ENCODE results near the gene MRPL41. TPM values are rescaled to one million over a fixed set of nuclear protein-coding genes. Genes with fewer than 3 reads are reported as not detected.

The MRPL41 gene
- 77.3 and 101 TPM in 2 replicates for total RNA-seq

GRCh38 chr9:137551264-137552021, at the start of gene MRPL41:
MRPL41 (plus strand) TSS chr9:137551879; CDS start chr9:137552082, 203 bp downstream.

GRCh38 chr9:137550231-137550621, 1.5 kb upstream of the MRPL41 start, which contains the start of gene PNPLA7:
PNPLA7 (minus strand) TSS chr9:137550402; CDS start chr9:137550197, 205 bp downstream.

GRCh38 chr9:137578518-137579258, 27.0 kb downstream of the MRPL41 start, which contains the start of gene DPH7:
DPH7 (minus strand) TSS chr9:137578925; CDS start chr9:137578777, 148 bp downstream.

GRCh38 chr9:137590469-137591383, 39.0 kb downstream of the MRPL41 start, which contains the start of gene ZMYND19:
ZMYND19 (minus strand) TSS chr9:137590512; CDS start chr9:137590263, 249 bp downstream.

Other genes with a start within 250 kb of the MRPL41 start
- 0.18 TPM in 1 of 2 replicates, not detected in the other for gene NRARP, start 249.6 kb upstream of the MRPL41 start, total RNA-seq
- 7.3 and 22.8 TPM in 2 replicates for gene EXD3, start 128.7 kb upstream of the MRPL41 start, total RNA-seq
- 0.18 TPM in 1 of 2 replicates, not detected in the other for gene NOXA1, start 128.5 kb upstream of the MRPL41 start, total RNA-seq
- gene ENTPD8, start 110.5 kb upstream of the MRPL41 start, total RNA-seq: 0.86 TPM in 1 of 2 replicates, not detected in the other
- gene NSMF, start 92.5 kb upstream of the MRPL41 start, total RNA-seq: 39.5 and 45.0 TPM in 2 replicates
- gene PNPLA7, start 1.5 kb upstream of the MRPL41 start, total RNA-seq: under 0.01 TPM in 1 of 2 replicates, not detected in the other
- 17.6 and 18.3 TPM in 2 replicates for gene DPH7, start 27.0 kb downstream of the MRPL41 start, total RNA-seq
- gene ZMYND19, start 38.6 kb downstream of the MRPL41 start, total RNA-seq: 14.4 and 19.7 TPM in 2 replicates
- 14.5 and 31.1 TPM in 2 replicates for gene ARRDC1, start 53.8 kb downstream of the MRPL41 start, total RNA-seq
- 40.2 and 50.2 TPM in 2 replicates for gene EHMT1, start 67.1 kb downstream of the MRPL41 start, total RNA-seq

Measured in myometrial cell (primary cell).